HG03378 (cell line): ENCODE data around the gene SPATC1L.

Experiments
- ATAC-seq: cut with Tn5 transposase; IDR thresholded peaks from one replicate; pipeline ENCODE4 v1.9.1; 2021; ENCODE audit warnings: mild to moderate bottlenecking, moderate library complexity; ENCODE audit not compliant: unreplicated experiment

Gene SPATC1L

DNA sequence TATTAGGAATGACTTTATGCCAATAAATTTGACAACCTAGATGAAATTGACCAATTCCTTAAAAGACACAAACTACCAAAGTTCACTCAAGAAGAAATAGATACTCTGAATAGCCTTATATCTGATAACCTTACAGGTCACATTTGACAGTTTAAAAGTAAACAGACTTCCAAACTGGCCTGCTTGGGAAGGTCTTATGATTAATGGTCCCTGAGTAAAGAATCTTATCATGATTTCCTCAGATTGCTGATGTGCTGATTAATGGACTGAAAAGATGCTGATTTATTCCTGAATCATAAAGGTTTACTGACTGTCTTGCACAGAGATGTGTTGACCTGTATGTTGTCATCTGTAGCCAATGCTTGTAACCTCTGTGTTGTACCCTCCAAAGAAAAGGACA, 19.2 kb downstream of the SPATC1L start:
- no peak for ATAC-seq

DNA sequence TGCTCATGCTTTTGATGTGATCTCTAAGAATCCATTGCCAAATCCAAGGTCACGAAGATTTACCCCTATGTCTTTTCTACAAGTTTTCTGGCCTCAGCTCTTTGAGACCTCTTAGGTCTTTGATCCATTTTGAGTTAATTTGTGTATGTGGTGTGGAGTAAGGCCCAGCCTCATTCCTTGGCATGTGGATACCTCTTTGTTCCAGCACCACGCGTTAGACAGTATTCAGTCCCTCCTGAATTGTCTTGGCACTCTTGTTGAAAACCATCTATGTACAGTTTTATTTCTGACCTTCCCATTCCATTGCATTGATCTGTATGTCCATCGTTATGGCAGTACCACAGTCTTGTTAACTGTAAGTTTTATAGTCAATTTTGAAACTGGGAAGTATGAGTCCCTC, 20.9 kb downstream of the SPATC1L start:
- no peak for ATAC-seq

DNA sequence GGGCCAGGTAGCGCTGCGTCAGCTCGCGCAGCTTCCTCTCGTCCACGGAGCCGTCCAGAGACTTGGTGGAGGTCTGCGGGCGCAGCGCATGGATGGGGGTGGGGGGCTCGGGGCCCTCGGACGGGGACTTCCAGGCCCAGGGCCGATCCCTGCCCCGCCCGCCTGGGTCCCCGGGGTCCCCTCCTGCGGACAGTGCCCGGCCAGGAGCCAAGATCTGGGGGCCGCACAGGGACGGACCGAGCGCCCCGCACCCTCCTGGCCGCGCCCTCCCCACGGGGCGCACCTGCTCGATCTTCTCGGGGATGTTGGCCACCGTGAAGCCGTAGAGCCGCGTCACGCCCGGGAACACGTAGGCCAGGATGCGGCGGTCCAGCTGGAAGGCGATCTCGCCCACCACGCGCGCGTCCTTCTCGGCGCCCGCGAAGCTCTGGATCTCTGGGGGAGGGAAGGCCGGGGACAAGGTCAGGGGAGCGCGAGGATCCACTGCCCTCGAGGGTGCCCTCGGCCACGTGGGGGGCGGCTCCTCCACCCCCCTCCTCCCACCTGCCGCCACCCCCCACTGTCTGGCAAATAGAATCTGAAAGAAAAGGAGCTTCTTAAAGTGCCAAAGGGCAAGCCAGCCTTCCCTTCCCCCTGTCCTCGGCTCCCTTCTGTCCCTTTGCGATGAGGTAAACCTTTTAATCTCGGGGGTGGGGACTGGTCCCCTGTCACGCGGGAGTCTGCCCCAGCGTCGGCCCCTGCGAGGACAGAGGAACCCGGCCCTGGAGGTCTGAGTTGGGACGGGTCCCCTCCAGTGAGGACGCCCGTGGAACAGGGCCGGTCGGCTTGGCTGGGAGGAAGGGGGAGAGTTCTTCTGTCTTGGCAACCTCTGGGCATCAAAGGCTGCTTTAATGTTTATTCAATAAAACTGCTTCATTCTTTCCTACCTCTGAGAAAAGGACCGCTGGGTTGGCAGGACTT, 22.3 kb downstream of the SPATC1L start:
- ATAC-seq, result no peak

DNA sequence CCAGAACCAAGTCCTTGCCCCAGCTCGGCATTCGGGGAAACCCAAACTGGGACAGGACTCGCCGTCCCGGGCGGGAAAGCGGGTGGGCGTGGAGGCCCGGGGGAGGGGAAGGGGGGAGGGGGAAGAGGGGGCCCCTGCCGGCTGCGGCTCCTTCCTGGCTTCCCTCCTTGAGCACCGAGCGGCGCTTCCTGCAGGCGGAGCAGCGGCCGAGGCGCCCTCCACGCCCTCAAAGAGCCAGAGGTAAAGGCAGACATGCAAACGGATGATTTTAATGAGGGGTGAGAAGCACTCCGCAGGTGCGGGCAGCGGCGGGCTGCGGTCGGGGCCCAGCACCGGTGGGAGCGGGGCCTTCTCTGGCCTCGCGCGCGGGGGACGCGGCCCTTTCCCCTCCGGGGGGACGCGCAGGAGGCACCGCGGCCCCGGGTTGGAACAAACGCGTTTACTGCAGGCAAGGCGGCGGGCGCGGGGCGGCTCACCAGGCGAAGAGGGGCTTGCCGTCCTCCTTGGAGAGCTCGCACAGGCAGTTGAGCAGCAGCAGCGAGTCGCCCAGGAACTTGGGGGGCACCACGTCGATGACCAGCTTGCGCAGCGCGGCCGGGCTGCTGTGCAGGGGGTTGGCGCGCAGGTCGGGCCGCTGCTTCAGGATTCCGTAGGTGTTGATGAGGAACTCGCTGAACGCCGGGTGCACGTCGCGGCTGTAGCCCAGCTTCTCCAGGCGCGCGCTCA, 23.2 kb downstream of the SPATC1L start:
- no peak for ATAC-seq

DNA sequence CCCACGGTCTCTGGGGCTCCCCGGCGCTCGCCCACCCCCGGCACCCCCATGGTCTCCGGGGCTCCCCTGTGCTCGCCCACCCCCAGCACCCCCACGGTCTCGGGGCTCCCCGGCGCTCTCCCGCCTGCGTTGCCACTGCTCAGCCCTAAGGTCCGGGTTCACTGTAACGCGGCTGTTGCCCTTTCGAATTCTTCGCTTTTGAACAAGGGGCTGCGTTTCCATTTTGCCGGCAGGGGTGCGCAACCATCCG, 23.7 kb downstream of the SPATC1L start:
- ATAC-seq, result no peak

DNA sequence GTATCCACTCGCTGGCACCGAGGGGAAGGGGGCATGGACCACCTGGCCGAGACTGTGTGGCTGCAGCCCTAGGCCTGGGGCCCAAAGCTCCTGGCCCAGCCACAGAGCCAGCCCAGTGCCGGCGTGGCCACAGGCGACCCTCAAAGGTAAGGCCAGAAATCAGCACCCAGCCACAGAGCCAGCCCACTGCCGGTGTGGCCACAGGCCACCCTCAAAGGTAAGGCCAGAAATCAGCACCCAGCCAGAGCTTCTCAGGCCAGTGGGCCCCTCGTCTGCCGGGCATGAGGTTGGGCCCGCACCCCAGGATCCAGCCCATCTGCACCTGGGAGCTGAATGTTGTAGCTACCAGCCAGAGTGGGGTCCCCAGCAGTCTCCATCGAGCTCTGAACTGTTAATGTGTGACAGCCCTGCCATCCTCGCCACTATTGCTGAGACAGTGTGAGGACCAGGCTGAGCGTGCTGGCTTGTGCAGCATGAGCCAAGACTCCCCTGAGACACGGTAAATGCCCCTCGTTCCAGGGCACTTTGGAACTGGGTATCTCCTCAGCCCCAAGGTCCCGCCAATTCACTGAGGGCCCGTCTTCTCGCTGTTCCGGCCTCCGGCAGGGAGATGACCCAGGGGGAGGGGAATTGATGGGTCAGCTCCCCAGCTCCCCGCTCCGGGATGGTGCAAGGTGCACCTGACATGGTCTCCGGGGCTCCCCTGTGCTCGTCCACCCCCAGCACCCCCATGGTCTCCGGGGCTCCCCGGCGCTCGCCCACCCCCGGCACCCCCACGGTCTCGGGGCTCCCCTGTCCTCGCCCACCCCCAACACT, 24.2 kb downstream of the SPATC1L start:
- ATAC-seq, result no peak

DNA sequence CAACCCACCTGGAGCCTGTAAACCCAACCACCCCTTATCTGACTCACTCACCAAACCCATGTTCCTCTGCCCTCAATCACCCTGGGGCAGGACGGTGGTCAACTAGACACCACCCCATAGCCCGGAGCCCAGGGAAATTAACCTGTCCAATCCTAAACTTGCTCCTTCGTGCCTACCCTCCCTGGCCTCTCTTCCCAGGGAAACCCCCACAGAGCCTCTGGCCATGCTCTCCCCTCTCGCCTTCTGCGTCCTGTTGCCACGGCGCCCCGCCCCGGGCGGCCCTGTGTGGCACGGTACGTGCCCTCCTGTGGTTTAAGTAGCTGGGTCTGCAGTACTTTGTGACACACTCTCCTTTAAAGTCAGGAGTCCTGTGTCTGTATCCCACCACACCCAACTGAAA, 24.9 kb downstream of the SPATC1L start:
- no peak for ATAC-seq

DNA sequence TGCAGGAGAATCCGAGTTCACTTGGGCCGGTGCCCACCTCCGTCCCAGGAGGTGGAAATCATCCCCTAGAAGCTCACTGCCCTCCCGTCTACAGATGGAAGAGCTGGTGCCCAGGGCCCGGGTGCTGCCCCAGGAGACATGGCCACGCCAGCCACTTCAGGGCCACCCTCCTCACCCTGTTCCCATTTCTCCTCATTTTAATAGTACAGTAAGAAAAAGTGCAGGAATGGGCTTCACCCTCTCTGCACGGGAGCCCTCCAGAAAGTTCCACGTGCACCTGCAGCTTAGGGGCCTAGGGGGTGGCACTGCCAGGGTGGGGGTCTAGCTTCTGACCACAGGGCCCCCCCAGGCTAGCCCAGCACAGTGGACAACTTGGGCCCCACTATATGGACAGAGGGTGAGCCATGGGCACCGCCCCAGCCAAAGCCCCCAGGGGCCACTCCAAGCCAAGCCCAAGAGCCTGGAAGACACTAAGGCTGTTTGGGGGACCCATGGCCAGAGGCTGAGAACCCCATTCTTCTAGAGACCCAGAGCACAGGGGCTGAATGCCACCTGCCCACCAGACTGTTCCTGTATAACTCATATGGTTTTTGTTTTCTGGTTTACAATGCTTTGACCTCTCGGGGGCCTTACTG, 25.5 kb downstream of the SPATC1L start:
- no peak for ATAC-seq

DNA sequence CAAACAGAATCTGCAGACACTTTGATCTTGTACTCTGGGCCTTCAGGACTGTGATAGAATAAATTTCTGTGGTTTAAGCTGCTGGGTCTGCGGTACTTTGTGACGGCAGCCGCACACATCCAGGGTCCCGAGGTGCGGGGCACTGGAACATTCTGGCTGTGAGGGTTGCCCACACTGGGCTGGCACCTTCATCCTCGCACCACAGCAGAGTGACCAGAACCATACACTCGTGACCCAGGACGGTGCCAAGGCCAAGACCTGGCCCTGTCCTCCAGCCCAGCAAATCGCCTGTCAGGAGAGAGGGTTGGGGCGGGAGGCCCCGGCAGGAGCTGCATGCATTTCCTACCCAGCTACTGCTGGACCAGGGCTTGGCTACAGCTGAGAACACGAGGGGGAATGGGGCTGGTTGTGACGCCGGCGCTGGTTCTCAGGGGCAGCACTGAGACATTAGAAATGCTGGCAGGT, 26.2 kb downstream of the SPATC1L start:
- ATAC-seq, result no peak

DNA sequence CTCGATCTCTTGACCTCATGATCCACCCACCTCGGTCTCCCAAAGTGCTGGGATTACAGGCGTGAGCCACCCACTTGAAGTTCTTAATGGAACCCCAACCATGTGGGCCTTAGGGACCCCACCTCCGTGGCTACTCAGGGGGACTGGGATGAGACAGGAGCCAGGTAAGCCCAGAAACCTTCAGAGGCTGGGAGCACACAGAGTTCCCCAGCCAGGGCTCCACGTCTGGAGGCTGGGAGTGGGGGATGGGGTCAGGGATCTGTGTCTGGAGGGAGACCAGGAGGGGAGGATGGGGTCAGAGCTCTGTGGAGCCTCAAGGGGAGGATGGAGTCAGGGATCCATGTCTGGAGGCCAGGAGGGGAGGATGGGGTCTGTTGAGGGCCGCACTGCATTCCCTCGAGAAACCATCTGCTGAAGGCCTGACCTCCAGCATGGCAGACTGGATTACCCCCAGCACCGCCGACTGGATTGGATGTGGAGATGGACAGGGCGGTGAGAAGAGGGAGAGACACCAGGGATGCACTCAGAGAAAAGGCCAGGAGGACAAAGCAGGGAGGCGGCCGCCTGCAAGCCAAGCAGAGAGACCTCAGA, 26.8 kb downstream of the SPATC1L start:
- no peak for ATAC-seq

DNA sequence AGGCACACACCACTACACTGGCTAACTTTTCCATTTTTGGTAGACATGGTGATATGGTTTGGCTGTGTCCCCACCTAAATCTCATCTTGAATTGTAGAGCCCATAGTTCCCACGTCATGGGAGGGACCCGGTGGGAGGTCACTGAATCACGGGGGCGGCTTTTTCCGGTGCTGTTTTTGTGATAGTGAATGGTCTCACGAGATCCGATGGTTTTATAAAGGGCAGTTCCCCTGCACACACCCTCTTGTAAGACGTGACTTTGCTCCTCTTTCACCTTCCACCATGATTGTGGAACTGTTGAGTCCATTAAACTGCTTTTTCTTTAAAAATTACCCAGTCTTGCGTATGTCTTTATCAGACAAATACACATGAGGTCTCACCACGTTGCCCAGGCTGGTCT, 27.6 kb downstream of the SPATC1L start:
- ATAC-seq, result no peak

DNA sequence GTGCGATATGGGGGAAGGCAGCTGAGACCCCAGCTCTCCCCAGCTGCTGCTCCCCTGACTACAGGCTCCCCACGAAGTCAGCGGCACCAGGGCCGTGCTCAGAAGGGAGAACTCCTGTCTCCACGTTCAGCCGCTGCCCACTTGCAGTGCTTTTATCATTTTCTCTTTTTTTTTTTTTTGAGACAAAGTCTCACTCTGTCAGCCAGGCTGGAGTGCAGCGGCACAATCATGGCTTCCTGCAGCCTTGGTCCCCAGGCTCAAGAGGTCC, 27.9 kb downstream of the SPATC1L start:
- no peak for ATAC-seq

DNA sequence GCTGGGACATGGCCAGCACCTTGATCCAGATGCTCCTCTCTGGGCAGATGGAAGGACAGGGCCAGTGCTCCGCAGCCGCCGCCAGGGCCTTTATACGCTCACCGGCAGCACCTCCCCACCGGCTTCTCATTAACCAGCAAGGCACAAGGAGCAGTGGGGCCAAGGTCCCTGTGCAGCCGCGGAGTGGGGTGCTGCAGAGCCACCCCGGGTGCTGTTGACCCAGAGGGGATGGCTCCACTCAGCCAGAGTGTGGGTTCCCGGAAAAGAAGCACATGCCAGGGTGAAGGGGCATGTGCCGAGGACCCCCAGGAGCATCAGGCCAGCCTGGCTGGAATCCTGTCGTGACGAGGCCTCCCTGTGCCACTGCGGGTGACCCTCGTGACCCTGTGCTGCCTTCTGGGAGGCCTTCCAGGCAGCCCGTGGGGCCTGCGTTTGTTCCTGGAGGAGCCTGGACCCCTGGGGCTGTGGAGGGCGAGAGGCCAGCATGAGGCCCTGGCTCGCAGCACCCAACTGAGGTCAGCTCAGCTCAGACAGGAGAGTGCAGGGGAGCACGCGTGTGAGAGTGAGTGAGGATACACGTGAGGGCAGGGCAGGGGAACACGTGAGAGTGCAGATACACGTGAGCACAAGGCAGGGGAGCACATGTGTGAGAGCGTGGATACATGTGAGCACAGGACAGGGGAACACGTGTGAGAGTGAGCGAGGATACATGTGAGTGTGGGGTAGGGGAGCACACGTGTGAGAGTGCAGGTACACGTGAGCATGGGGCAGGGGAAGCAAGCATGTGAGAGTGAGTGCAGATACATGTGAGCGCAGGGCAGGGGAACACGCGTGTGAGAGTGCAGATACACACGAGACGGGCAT, 28.5 kb downstream of the SPATC1L start, which contains the start of gene FTCD:
TSS of gene FTCD (minus strand) at position 66 of the 864 bp plus-strand sequence. CDS start at position 10, 56 bp downstream.
- no peak for ATAC-seq

DNA sequence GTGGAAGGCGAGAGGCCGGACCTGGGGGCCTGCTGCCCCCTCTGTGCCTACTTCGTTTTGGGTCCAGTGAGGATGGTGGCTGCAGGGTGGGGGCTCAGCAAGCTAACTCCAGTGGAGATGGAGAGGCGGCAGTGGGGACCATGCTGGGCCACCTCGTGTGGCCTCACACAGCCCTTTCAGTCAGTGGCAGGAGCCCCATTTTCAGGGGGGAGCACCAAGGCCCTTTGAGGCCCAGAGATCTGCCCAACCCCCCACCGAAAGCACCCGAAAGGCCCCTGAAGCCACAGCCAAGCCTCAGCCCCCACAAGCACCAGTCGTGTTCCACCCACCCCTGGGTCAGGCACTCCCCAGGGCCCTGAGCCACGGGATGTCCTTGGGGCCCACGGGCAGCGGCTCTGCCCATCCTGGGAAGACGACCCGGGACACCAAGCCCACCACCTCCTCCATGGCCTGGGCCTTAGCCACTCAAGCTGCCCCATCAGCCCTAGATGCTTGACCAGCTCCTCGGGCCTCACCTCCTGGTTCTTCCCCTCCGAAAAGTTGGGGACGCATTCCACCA, 29.2 kb downstream of the SPATC1L start:
- ATAC-seq, result no peak

DNA sequence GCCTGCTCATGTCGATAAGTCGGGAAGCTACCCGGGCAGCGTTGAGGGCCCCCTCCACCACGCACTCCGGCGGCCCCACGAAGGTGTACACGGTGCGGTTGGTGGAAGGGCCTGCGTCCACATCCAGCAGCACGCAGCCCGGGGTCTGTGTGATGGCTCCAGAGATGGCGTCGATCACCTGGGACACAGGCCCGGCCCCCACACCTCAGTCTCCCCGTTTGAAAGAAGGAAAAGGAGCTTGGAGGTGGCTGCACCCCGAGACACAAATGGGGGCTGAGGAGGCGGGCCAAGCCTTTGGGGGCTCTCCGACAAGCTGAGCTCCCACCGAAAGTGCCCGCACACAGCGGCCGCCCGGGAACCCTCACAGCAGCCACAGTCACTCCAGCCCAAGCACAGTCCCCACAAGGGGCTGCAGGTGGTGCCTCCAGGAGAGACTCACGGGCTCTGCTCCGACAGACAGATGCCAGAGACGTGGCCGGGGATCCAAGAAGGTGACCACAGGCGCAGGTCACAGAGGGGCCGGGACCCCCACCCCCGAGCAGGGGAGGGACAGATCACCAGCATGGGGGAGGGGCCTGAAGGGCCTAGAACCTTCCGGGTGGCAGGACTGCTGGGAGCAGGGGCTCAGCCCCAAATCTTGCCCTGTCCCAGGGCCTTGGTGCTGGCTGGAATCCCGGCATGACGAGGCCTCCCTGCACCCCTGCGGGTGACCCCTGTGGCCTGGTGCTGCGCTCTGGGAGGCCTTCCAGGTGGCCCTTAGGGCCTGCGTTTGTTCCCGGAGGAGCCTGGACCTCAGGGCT, 29.9 kb downstream of the SPATC1L start:
- no peak for ATAC-seq

DNA sequence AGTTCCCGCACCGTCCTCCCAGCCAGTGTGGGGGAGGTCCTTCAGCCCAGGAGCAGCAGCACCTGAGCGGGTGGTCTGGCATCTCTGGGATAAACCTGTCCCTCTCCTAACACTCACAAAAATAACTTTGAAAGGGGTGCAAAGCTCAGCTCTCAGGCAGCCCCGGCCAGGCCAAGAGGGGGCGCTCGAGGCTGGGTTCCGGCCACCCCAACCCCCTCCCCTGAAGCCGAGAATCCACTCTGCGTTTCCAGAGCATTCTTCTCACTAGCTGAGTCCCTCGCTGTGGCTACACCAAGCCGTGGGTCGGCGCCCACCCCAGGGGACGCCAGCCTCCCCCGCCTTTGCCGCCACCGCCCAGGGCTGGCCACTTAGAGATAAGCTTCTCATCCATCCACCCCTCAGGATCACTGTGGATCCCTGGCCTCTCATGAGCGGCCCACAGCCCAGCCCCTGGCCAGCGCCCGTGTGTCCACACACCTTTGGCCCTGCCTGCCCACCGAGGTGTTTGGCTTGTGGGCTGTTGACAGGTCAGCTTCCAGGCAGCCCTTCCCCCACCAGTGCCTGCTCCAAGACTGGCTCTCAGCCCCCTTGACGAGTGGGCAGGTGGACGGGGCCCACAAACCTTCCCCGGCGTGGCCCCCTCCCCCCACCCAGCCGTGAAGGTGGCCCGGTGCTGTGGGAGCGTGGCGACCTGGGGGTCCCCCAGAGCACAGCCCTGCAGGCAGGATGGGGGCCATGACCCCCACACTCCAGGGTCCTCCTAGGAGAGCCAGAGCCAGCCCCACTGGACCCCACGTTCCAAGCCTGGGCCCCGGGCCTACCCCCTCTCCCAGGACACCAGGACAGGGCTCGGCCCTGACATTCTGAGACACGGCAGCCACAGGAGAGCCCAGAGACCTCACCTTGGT, 30.8 kb downstream of the SPATC1L start:
- no peak for ATAC-seq

DNA sequence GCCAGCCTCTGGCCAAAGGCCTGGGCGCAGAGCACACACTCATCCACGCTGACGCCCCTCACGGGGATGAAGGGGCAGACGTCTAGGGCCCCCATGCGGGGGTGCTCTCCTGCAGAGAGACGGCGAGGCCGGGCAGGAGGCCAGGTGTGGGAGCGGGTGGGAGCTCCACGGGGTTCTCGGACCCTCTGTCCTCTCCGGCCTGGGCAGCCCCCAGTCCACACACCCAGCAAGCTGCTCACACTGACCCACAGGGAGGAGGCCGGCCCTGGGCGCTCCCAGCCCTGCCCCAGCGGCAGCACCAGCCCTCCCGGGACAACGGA, 31.4 kb downstream of the SPATC1L start:
- ATAC-seq, result no peak
